Endothelial cell (in vitro differentiated cells): ENCODE results near the gene JAK1. TPM values are rescaled to one million over a fixed set of nuclear protein-coding genes. Genes with fewer than 3 reads are reported as not detected.

Experiments used
- DNase-seq: peaks from one replicate; pipeline ENCODE4 v3.0.0; 2021; ENCODE audit warnings: low spot score
- H3K27ac Mint-ChIP-seq: one replicate; pipeline ENCODE4 v1.8.0; 2021; ENCODE audit warnings: mixed read lengths, inconsistent platforms; ENCODE audit not compliant: unreplicated experiment
- H3K27me3 Mint-ChIP-seq: one replicate; pipeline ENCODE4 v1.8.0; 2021; ENCODE audit warnings: mild to moderate bottlenecking, moderate library complexity, mixed read lengths, inconsistent platforms; ENCODE audit not compliant: unreplicated experiment
- H3K36me3 Mint-ChIP-seq: one replicate; pipeline ENCODE4 v1.8.0; 2021; ENCODE audit warnings: mild to moderate bottlenecking, low read depth, mixed read lengths, inconsistent platforms; ENCODE audit not compliant: unreplicated experiment
- H3K4me1 Mint-ChIP-seq: one replicate; pipeline ENCODE4 v1.8.0; 2021; ENCODE audit warnings: mild to moderate bottlenecking, mixed read lengths, inconsistent platforms; ENCODE audit not compliant: unreplicated experiment
- H3K4me3 Mint-ChIP-seq: one replicate; pipeline ENCODE4 v1.8.0; 2021; ENCODE audit warnings: mild to moderate bottlenecking, mixed read lengths, inconsistent platforms; ENCODE audit not compliant: unreplicated experiment
- H3K9me3 Mint-ChIP-seq: one replicate; pipeline ENCODE4 v1.8.0; 2021; ENCODE audit warnings: mixed read lengths, inconsistent platforms; ENCODE audit not compliant: unreplicated experiment
- total RNA-seq: library from RNA; stranded (reverse); fragmentation: NEBNext Ultra II Directional; extraction: Animal tissue kit (Norgen Biotek cat#: 25700); gene quantifications from one replicate; pipeline ENCODE4 v1.2.1, GENCODE V29; 2021; ENCODE audit not compliant: unreplicated experiment
- TF ChIP-seq, protein P1 (sequence below): fragments of 200-600 bp; sonication (generic); IDR thresholded peaks from one replicate; pipeline ENCODE4 v1.5.0; 2021; ENCODE audit warnings: antibody characterized with exemption; ENCODE audit not compliant: unreplicated experiment

The JAK1 gene
- total RNA-seq, 1 donor from 2014 or later: 202 TPM

DNA sequence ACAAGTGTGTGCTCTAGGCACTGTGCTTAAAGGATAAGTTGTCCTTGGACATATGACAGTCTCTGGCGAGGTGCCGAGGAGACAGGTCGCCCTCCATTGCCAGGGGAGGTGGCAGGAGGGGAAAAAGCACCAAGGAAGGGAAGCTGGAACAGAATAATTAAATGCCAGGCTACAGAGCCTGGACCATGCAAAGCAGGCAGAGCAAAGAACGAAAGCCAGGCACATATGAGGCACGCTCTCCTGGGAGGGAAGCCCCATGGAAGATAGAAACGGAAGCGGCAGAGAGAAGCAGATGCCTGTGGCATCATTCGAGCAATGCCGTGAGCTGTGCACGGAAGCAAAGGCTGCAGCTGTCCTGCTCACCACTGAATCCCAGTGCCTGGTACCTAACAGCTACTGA lies 91.2 kb downstream of the JAK1 start:
- TF ChIP-seq, protein P1, sequence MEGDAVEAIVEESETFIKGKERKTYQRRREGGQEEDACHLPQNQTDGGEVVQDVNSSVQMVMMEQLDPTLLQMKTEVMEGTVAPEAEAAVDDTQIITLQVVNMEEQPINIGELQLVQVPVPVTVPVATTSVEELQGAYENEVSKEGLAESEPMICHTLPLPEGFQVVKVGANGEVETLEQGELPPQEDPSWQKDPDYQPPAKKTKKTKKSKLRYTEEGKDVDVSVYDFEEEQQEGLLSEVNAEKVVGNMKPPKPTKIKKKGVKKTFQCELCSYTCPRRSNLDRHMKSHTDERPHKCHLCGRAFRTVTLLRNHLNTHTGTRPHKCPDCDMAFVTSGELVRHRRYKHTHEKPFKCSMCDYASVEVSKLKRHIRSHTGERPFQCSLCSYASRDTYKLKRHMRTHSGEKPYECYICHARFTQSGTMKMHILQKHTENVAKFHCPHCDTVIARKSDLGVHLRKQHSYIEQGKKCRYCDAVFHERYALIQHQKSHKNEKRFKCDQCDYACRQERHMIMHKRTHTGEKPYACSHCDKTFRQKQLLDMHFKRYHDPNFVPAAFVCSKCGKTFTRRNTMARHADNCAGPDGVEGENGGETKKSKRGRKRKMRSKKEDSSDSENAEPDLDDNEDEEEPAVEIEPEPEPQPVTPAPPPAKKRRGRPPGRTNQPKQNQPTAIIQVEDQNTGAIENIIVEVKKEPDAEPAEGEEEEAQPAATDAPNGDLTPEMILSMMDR: no peak
- DNase-seq: no peak
- H3K27me3 Mint-ChIP-seq: peaks cover 7% of the 10 kb centered on the region
- no peak overlapping the region for H3K4me3 Mint-ChIP-seq
- peaks cover 53% of the 10 kb centered on the region for H3K36me3 Mint-ChIP-seq
- peaks cover 45% of the 10 kb centered on the region for H3K4me1 Mint-ChIP-seq
- no peaks in the 10 kb centered on the region for H3K9me3 Mint-ChIP-seq
- H3K27ac Mint-ChIP-seq: no peak overlapping the region

DNA sequence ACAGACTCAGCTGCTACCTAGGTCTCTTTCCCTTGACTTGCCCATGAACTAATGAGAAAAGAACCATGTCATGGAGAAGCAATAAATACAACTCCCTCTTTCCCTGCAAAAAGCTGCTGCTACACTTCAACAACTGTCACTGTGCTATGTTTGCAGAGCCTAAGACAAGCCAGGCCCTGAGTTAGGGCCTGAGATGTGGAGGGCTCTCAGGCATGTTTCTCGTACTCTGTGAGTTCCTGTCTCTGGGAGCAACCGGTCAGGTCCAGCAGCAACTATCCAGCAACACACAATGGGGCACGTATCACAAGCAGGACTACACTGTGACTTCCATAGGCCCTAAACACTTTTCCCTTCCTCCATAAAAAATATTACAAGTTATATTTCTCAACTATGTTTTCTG lies 91.7 kb downstream of the JAK1 start:
- Mint-ChIP-seq H3K27me3 (peaks cover 7% of the 10 kb centered on the region), H3K4me3 (peak overlapping the region; percentile 14), H3K4me1 (peaks cover 45% of the 10 kb centered on the region), H3K36me3 (peaks cover 53% of the 10 kb centered on the region), H3K27ac (no peak overlapping the region), H3K9me3 (no peaks in the 10 kb centered on the region)
- DNase-seq: no peak
- TF ChIP-seq, protein P1: no peak

DNA sequence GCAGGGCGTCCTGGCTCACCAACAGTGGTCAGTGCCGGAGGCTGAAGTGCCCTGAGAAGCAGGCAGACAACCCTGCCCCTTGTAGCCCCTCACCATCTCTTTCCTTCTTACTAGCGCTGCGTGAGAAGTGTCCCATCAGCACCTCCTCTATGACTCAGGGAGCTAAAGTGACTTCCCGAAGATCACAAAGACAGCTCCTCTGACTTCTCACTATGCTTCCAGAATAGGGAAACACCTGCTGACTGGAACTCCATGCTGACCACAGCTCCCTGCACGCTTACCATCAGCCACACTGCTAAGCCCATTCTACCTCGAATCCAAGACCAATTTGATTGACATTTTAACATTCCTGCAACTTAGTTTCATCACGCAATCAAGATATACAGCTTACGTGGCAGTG lies 92.8 kb downstream of the JAK1 start:
- TF ChIP-seq, protein P1: no peak
- H3K27me3 Mint-ChIP-seq: peaks cover 7% of the 10 kb centered on the region
- H3K4me3 Mint-ChIP-seq: peak overlapping the region; percentile 56
- H3K4me1 Mint-ChIP-seq: peaks cover 37% of the 10 kb centered on the region
- H3K36me3 Mint-ChIP-seq: peaks cover 57% of the 10 kb centered on the region
- no peak overlapping the region for H3K27ac Mint-ChIP-seq
- DNase-seq: no peak
- H3K9me3 Mint-ChIP-seq: no peaks in the 10 kb centered on the region

DNA sequence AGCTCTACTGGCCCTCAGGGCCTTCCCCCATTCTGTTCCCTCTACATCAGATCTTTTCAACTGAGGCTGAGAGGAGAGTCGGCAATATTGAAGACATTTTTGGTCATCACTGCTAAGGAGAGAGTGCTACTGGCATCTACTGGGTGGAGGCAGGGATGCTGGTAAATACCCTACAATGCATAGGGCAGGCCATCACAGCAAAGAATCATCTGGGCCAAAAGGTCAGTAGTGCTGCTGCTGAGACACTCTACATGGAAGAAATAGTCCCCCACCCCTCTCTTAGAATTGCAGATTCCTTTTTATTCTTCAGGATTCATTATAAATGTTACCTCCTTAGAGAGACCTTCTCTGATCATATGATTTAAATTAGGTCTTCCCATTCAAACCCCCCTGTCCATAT lies 94.3 kb downstream of the JAK1 start:
- Mint-ChIP-seq H3K4me3 (peak overlapping the region; percentile 26), H3K4me1 (peaks cover 29% of the 10 kb centered on the region), H3K27ac (peak overlapping the region; percentile 1), H3K27me3 (peaks cover 8% of the 10 kb centered on the region), H3K36me3 (peaks cover 68% of the 10 kb centered on the region), H3K9me3 (no peaks in the 10 kb centered on the region)
- TF ChIP-seq, protein P1: no peak
- no peak for DNase-seq

DNA sequence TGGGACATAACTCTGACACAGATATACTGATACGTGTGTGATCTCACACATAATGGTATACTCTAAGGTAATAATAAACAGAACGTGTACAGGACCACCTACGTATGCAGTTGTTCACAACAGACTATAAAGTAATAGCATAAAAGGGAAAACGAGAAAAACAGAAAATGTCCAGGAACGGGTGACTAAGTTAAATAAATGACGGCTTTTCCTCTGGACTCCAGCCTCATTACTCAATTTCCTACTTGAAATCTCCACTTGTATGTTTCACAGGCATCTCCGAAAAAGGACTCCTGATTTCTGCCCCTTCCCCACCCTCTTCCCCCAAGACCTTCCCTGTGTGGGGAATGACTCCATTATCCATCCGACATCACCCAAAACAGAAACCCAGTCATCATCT lies 95.1 kb downstream of the JAK1 start:
- H3K27ac Mint-ChIP-seq: peak overlapping the region; percentile 1

More for the DNA sequence above, 95.1 kb downstream of the JAK1 start:
- DNase-seq: no peak
- peaks cover 29% of the 10 kb centered on the region for H3K4me1 Mint-ChIP-seq
- H3K36me3 Mint-ChIP-seq: peaks cover 74% of the 10 kb centered on the region
- no peaks in the 10 kb centered on the region for H3K9me3 Mint-ChIP-seq
- TF ChIP-seq, protein P1: no peak
- H3K4me3 Mint-ChIP-seq: peak overlapping the region; percentile 26
- peaks cover 8% of the 10 kb centered on the region for H3K27me3 Mint-ChIP-seq
